Activated B cell treated with CpG ODN at 0.5 μM for 24 hours (primary cell): Measurements from ENCODE around the gene RRP7A. TPM values are rescaled to one million over a fixed set of nuclear protein-coding genes. Genes with fewer than 3 reads are reported as not detected.
"Not testable (repeated sequence)": the region's sequence is repeated elsewhere in the genome, so short reads cannot be mapped to it uniquely, and the experiment has no call there.

Experiments used
- ATAC-seq: fragments of 200-7000 bp; cut with Tn5 transposase; one replicate; pipeline ENCODE4 v1.10.0; 2021; ENCODE audit warnings: low read depth, mild to moderate bottlenecking, moderate library complexity
- CTCF ChIA-PET: fragments of 350-600 bp; sonication (Branson Sonifier 250); formaldehyde crosslinking; loops from one replicate; lab custom pipeline; 2021; ENCODE audit warnings: antibody characterized with exemption; lab: Charles Lee
- POLR2A ChIA-PET: fragments of 350-600 bp; sonication (Branson Sonifier 250); formaldehyde crosslinking; loops from one replicate; lab custom pipeline; 2021; ENCODE audit warnings: antibody characterized with exemption; lab: Charles Lee
- DNase-seq: peaks from one replicate; pipeline ENCODE4 v3.0.0; 2022
- H3K27ac Mint-ChIP-seq: one replicate; pipeline ENCODE4 v1.8.0; 2020; ENCODE audit warnings: mixed read lengths
- H3K27me3 Mint-ChIP-seq: one replicate; pipeline ENCODE4 v1.8.0; 2021; ENCODE audit warnings: mixed read lengths
- H3K36me3 Mint-ChIP-seq: one replicate; pipeline ENCODE4 v1.8.0; 2021; ENCODE audit warnings: low read depth, mixed read lengths
- H3K4me1 Mint-ChIP-seq: one replicate; pipeline ENCODE4 v1.8.0; 2021; ENCODE audit warnings: mixed read lengths
- H3K4me3 Mint-ChIP-seq: one replicate; pipeline ENCODE4 v1.8.0; 2020; ENCODE audit warnings: mild to moderate bottlenecking, mixed read lengths
- H3K9me3 Mint-ChIP-seq: one replicate; pipeline ENCODE4 v1.8.0; 2020; ENCODE audit warnings: mixed read lengths
- CTCF ChIP-seq: fragments of 200-600 bp; IDR thresholded peaks from one replicate; pipeline ENCODE4 v1.8.0; 2022; ENCODE audit warnings: antibody characterized with exemption, mild to moderate bottlenecking
- intact Hi-C: fragments of 100-400 bp; cut with micrococcal nuclease; formaldehyde crosslinking; loops from one replicate; pipeline ENCODE4 v1.15.1; 2024
- total RNA-seq: library from RNA; stranded (reverse); gene quantifications from 2 replicates; pipeline ENCODE4 v1.2.3, GENCODE V29; 2022

RRP7A gene
- total RNA-seq, 1 donor from 2014 or later, result 129 TPM

GRCh38 chr22:42511401-42511891 lies 8.2 kb downstream of the RRP7A start:
- TF ChIP-seq CTCF, result no peak
- intact Hi-C loops, result no loop called here
- H3K4me3 Mint-ChIP-seq, result no peak overlapping the region
- H3K4me1 Mint-ChIP-seq, result peaks cover 7% of the 10 kb centered on the region
- CTCF ChIA-PET, result no interaction called here
- DNase-seq, result no peak
- no peaks in the 10 kb centered on the region for H3K9me3 Mint-ChIP-seq
- no peaks in the 10 kb centered on the region for H3K27me3 Mint-ChIP-seq
- POLR2A ChIA-PET, result interaction anchor here (1.0 kb wide), 1 partner anchor 17 kb away, joined by 7 read pairs; no protein-coding TSS in a partner anchor
- H3K27ac Mint-ChIP-seq, result no peak overlapping the region
- peaks cover 39% of the 10 kb centered on the region for H3K36me3 Mint-ChIP-seq
- ATAC-seq, result no peak

- ChIA-PET POLR2A (interaction anchor here (0.6 to 1.1 kb wide), 5 partner anchors 9 to 109 kb away, joined by 3 to 6 read pairs (median 5); no protein-coding TSS in a partner anchor), CTCF (no interaction called here)
- intact Hi-C loops, result no loop called here
- ATAC-seq, result no peak
- Mint-ChIP-seq H3K27me3 (no peaks in the 10 kb centered on the region), H3K4me3 (no peak overlapping the region), H3K36me3 (peaks cover 28% of the 10 kb centered on the region), H3K4me1 (peaks cover 7% of the 10 kb centered on the region), H3K27ac (peak overlapping the region; percentile 31), H3K9me3 (no peaks in the 10 kb centered on the region)
- DNase-seq, result no peak
- no peak for TF ChIP-seq CTCF
Observed at GRCh38 chr22:42509548-42509947, 10.0 kb downstream of the RRP7A start.

GRCh38 chr22:42508975-42509364 lies 10.6 kb downstream of the RRP7A start:
- peak overlapping the region; percentile 20 for H3K27ac Mint-ChIP-seq
- POLR2A ChIA-PET, H3K4me3 Mint-ChIP-seq, H3K9me3 Mint-ChIP-seq, H3K27me3 Mint-ChIP-seq, intact Hi-C loops, ATAC-seq, DNase-seq, CTCF ChIA-PET, H3K4me1 Mint-ChIP-seq: not testable (repeated sequence)
- peaks cover 23% of the 10 kb centered on the region for H3K36me3 Mint-ChIP-seq

GRCh38 chr22:42508327-42508974 lies 11.1 kb downstream of the RRP7A start:
- intact Hi-C loops, ATAC-seq, H3K9me3 Mint-ChIP-seq, DNase-seq, H3K27me3 Mint-ChIP-seq, H3K27ac Mint-ChIP-seq, H3K4me3 Mint-ChIP-seq, H3K4me1 Mint-ChIP-seq: not testable (repeated sequence)
- H3K36me3 Mint-ChIP-seq, result peaks cover 22% of the 10 kb centered on the region
- ChIA-PET CTCF (interaction anchor here (0.7 kb wide), 1 partner anchor 723 kb away, joined by 3 read pairs; no protein-coding TSS in a partner anchor), POLR2A (interaction anchor here (0.6 to 1.5 kb wide), 4 partner anchors 8 to 62 kb away, joined by 3 to 8 read pairs (median 5); no protein-coding TSS in a partner anchor)

GRCh38 chr22:42500836-42501179 lies 18.8 kb downstream of the RRP7A start:
- H3K27me3 Mint-ChIP-seq, result no peaks in the 10 kb centered on the region
- CTCF ChIA-PET, result no interaction called here
- ATAC-seq, result no peak
- no peak for DNase-seq
- POLR2A ChIA-PET, result no interaction called here
- H3K4me3 Mint-ChIP-seq, result peak overlapping the region; percentile 70
- peaks cover 7% of the 10 kb centered on the region for H3K4me1 Mint-ChIP-seq
- no peak for TF ChIP-seq CTCF
- H3K9me3 Mint-ChIP-seq, result no peaks in the 10 kb centered on the region
- H3K36me3 Mint-ChIP-seq, result no peaks in the 10 kb centered on the region
- intact Hi-C loops, result loop anchor here (2.0 kb wide), 2 partner anchors 16 to 132 kb away; no protein-coding TSS in a partner anchor
- H3K27ac Mint-ChIP-seq, result no peak overlapping the region

GRCh38 chr22:42500161-42500835 lies 19.3 kb downstream of the RRP7A start:
- POLR2A ChIA-PET, result no interaction called here
- Mint-ChIP-seq H3K4me3 (peak overlapping the region; percentile 70), H3K4me1 (peaks cover 12% of the 10 kb centered on the region), H3K27me3 (no peaks in the 10 kb centered on the region), H3K36me3 (no peaks in the 10 kb centered on the region), H3K27ac (no peak overlapping the region), H3K9me3 (no peaks in the 10 kb centered on the region)
- intact Hi-C loops, result loop anchor here (2.0 kb wide), 2 partner anchors 17 to 131 kb away; no protein-coding TSS in a partner anchor
- DNase-seq (peak; percentile 84), ATAC-seq (peak; percentile 89)
- CTCF ChIA-PET, result no interaction called here
- TF ChIP-seq CTCF, result no peak

- POLR2A ChIA-PET, result interaction anchor here (0.6 kb wide), 1 partner anchor 114 kb away, joined by 3 read pairs; no protein-coding TSS in a partner anchor
- H3K4me3 Mint-ChIP-seq, result peak overlapping the region; percentile 70
- H3K9me3 Mint-ChIP-seq, ATAC-seq, DNase-seq, H3K27ac Mint-ChIP-seq, H3K27me3 Mint-ChIP-seq, H3K36me3 Mint-ChIP-seq, CTCF ChIA-PET: not testable (repeated sequence)
- intact Hi-C loops, result loop anchor here (2.0 kb wide), 2 partner anchors 17 to 131 kb away; no protein-coding TSS in a partner anchor
- peaks cover 17% of the 10 kb centered on the region for H3K4me1 Mint-ChIP-seq
Observed at GRCh38 chr22:42499773-42500160, 19.8 kb downstream of the RRP7A start.

GRCh38 chr22:42495533-42496141 lies 24.0 kb downstream of the RRP7A start:
- H3K36me3 Mint-ChIP-seq, DNase-seq, H3K27me3 Mint-ChIP-seq, H3K9me3 Mint-ChIP-seq, CTCF ChIA-PET, intact Hi-C loops, POLR2A ChIA-PET: not testable (repeated sequence)
- ATAC-seq, result peak; percentile 22
- H3K4me1 Mint-ChIP-seq, result peaks cover 21% of the 10 kb centered on the region
- H3K4me3 Mint-ChIP-seq, result peak overlapping the region; percentile 38
- H3K27ac Mint-ChIP-seq, result peak overlapping the region; percentile 12
